ENCODE results near the gene ITGA11. TPM values are rescaled to one million over a fixed set of nuclear protein-coding genes. Genes with fewer than 3 reads are reported as not detected.

The ITGA11 gene
- total and polyA plus RNA-seq, 2 experiments from 2014 or later: 0.03 to 0.40 TPM

- Histone ChIP-seq H3K4me1 (ENCODE audit: insufficient read depth) (0 out of 2 replicates have a peak, but pooled peaks cover 4% of the 10 kb centered on the region), H4K20me1 (replicated peaks; ENCODE audit: insufficient read depth) (no peaks in the 10 kb centered on the region), H3F3A (replicated peaks; ENCODE audit: low read depth) (no peaks in the 10 kb centered on the region), H3K4me3 (no peak overlapping the region), H3K27ac (ENCODE audit: low read depth) (no peak overlapping the region), H3K9me2 (ENCODE audit: insufficient read depth) (0 out of 2 replicates have a peak, but pooled peaks cover 4% of the 10 kb centered on the region), H2AFZ (no peak overlapping the region), H3K27me3 (ENCODE audit: insufficient read depth) (no peaks in the 10 kb centered on the region), H3K79me2 (replicated peaks; ENCODE audit: insufficient read depth) (no peaks in the 10 kb centered on the region), H3K4me2 (no peak overlapping the region), H3K36me3 (ENCODE audit: insufficient read depth) (no peaks in the 10 kb centered on the region)
- peaks cover 6% of the 10 kb centered on the region for H3K4me1 Mint-ChIP-seq
- H3K36me3 Mint-ChIP-seq (ENCODE audit: low read depth): no peaks in the 10 kb centered on the region
- DNase-seq (ENCODE audit: low spot score) (no peak), ATAC-seq (no peak)
- no peaks in the 10 kb centered on the region for H3K27me3 Mint-ChIP-seq (ENCODE audit: insufficient read depth, low read depth, poor library complexity)
- TF ChIP-seq ZNF114 (CRISPR knock-in tag; IDR thresholded peaks at IDR 0.05): no peak
- TF ChIP-seq POLR2AphosphoS5 (IDR thresholded peaks at IDR 0.05; ENCODE audit: low read depth): no peak
- TF ChIP-seq, protein P1, sequence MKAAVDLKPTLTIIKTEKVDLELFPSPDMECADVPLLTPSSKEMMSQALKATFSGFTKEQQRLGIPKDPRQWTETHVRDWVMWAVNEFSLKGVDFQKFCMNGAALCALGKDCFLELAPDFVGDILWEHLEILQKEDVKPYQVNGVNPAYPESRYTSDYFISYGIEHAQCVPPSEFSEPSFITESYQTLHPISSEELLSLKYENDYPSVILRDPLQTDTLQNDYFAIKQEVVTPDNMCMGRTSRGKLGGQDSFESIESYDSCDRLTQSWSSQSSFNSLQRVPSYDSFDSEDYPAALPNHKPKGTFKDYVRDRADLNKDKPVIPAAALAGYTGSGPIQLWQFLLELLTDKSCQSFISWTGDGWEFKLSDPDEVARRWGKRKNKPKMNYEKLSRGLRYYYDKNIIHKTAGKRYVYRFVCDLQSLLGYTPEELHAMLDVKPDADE (IDR thresholded peaks at IDR 0.05): no peak
- TF ChIP-seq STAT1 (IDR thresholded peaks at IDR 0.05; ENCODE audit: unreplicated experiment): no peak
- TF ChIP-seq EZH2 (IDR thresholded peaks at IDR 0.05; ENCODE audit: low read depth, unreplicated experiment): no peak
- TF ChIP-seq REST (IDR thresholded peaks at IDR 0.05; ENCODE audit: unreplicated experiment): no peak
- TF ChIP-seq ZNF331 (CRISPR knock-in tag; IDR thresholded peaks at IDR 0.05; ENCODE audit: low read depth): no peak
- TF ChIP-seq ZNF462 (CRISPR knock-in tag; IDR thresholded peaks at IDR 0.05): no peak
- TF ChIP-seq, protein P2, sequence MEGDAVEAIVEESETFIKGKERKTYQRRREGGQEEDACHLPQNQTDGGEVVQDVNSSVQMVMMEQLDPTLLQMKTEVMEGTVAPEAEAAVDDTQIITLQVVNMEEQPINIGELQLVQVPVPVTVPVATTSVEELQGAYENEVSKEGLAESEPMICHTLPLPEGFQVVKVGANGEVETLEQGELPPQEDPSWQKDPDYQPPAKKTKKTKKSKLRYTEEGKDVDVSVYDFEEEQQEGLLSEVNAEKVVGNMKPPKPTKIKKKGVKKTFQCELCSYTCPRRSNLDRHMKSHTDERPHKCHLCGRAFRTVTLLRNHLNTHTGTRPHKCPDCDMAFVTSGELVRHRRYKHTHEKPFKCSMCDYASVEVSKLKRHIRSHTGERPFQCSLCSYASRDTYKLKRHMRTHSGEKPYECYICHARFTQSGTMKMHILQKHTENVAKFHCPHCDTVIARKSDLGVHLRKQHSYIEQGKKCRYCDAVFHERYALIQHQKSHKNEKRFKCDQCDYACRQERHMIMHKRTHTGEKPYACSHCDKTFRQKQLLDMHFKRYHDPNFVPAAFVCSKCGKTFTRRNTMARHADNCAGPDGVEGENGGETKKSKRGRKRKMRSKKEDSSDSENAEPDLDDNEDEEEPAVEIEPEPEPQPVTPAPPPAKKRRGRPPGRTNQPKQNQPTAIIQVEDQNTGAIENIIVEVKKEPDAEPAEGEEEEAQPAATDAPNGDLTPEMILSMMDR (conservative IDR thresholded peaks at IDR 0.05; ENCODE audit: low read depth in 2 of 2): no peak
- no peak for TF ChIP-seq JUNB (IDR thresholded peaks at IDR 0.05; ENCODE audit: unreplicated experiment)
- no peak for TF ChIP-seq NANOG (IDR thresholded peaks at IDR 0.05; ENCODE audit: borderline replicate concordance)
- no peak for TF ChIP-seq EZH2phosphoT487 (IDR thresholded peaks at IDR 0.05; ENCODE audit: unreplicated experiment)
- TF ChIP-seq CREB1 (CRISPR knock-in tag; IDR thresholded peaks at IDR 0.05; ENCODE audit: low read depth): no peak
- H3K4me3 Mint-ChIP-seq: no peak overlapping the region
- H3K27ac Mint-ChIP-seq: no peak overlapping the region
- H3K9me3 Mint-ChIP-seq: no peaks in the 10 kb centered on the region
Measured at GRCh38 chr15:68414206-68414555, 17.8 kb downstream of the ITGA11 start.

All from GM23338 (cell line).